ENCODE data around the gene EXOG. TPM values are rescaled to one million over a fixed set of nuclear protein-coding genes. Genes with fewer than 3 reads are reported as not detected.

The EXOG gene, protein sequence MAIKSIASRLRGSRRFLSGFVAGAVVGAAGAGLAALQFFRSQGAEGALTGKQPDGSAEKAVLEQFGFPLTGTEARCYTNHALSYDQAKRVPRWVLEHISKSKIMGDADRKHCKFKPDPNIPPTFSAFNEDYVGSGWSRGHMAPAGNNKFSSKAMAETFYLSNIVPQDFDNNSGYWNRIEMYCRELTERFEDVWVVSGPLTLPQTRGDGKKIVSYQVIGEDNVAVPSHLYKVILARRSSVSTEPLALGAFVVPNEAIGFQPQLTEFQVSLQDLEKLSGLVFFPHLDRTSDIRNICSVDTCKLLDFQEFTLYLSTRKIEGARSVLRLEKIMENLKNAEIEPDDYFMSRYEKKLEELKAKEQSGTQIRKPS
- total RNA-seq, result 17.9 and 18.4 TPM in 2 replicates
- long read RNA-seq, transcript EXOG-201 (6 exons, 2,792 nt), result major isoform, 22 of 34 reads
- long read RNA-seq, partial matches to known transcripts, result 1 of 34 reads
- long read RNA-seq, other reads (novel, unspliced or antisense), result 10 of 34 reads

DNA sequence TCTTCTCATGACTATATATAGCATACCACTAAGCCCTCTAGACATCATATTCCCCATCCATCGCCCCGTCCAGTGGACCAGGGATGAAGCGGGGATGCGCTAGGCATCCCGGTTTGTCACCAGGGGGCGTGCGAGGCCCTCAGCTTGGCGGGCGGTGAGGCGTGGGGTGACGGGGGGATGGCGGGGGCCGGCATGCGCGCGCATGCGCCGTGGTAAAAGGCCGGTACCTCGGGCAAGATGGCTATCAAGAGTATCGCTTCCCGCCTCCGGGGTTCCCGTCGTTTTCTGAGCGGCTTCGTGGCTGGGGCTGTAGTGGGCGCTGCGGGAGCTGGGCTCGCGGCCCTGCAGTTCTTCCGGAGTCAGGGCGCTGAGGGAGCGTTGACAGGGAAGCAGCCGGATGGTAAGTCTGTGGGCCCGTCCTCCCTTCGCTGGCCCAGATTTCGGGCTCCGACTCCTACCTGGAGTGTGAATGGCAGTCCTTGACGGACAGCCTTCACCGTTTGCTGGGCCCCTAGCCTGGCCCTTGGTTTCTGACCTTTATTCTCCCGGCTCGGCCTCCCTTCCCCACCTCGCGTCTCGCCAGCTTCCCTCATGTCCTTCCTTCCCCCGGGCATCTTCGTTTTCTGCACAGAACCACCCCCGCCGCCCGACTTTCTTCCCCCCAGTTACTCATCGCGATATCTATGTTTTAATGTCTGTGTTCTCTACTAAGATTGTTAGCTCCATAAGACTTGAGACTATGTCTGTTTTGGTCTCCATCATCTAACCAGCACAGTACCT lies at the start of gene EXOG:
Gene EXOG (plus strand): TSS at position 210 of the 780 bp plus-strand sequence. CDS start 28 bp downstream, at position 238.
- Mint-ChIP-seq H3K9me3 (ENCODE audit: unreplicated experiment) (no peaks in the 10 kb centered on the region), H3K36me3 (ENCODE audit: unreplicated experiment) (peaks cover 12% of the 10 kb centered on the region), H3K27ac (ENCODE audit: unreplicated experiment) (peak within 1 kb of the TSS; percentile 91), H3K4me1 (ENCODE audit: unreplicated experiment) (peaks cover 12% of the 10 kb centered on the region), H3K4me3 (ENCODE audit: unreplicated experiment) (peak within 1 kb of the TSS; percentile 97), H3K27me3 (ENCODE audit: unreplicated experiment) (no peaks in the 10 kb centered on the region)
- TF ChIP-seq, protein P1, sequence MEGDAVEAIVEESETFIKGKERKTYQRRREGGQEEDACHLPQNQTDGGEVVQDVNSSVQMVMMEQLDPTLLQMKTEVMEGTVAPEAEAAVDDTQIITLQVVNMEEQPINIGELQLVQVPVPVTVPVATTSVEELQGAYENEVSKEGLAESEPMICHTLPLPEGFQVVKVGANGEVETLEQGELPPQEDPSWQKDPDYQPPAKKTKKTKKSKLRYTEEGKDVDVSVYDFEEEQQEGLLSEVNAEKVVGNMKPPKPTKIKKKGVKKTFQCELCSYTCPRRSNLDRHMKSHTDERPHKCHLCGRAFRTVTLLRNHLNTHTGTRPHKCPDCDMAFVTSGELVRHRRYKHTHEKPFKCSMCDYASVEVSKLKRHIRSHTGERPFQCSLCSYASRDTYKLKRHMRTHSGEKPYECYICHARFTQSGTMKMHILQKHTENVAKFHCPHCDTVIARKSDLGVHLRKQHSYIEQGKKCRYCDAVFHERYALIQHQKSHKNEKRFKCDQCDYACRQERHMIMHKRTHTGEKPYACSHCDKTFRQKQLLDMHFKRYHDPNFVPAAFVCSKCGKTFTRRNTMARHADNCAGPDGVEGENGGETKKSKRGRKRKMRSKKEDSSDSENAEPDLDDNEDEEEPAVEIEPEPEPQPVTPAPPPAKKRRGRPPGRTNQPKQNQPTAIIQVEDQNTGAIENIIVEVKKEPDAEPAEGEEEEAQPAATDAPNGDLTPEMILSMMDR (IDR thresholded peaks at IDR 0.05), result peak; percentile 94
- peak; percentile 99 for DNase-seq (ENCODE audit: extremely low spot score, unreplicated experiment)

DNA sequence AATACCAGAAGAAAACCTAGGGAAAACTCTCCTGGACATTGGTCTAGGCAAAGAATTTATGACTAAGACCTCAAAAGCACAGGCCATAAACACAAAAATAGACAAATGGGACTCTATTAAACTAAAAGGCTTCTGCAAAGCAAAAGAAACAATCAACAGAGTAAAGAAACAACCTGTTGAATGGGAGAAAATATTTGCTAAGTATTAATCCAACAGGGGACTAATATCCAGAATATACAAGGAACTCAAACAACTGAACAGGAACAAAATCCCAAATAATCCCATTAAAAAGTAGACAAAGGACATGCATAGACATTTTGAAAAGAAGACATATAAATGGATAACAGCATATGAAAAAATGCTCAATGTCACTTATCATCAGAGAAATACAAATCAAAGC lies 49.3 kb upstream of the EXOG start:
- DNase-seq (ENCODE audit: extremely low spot score, unreplicated experiment), result no peak

DNA sequence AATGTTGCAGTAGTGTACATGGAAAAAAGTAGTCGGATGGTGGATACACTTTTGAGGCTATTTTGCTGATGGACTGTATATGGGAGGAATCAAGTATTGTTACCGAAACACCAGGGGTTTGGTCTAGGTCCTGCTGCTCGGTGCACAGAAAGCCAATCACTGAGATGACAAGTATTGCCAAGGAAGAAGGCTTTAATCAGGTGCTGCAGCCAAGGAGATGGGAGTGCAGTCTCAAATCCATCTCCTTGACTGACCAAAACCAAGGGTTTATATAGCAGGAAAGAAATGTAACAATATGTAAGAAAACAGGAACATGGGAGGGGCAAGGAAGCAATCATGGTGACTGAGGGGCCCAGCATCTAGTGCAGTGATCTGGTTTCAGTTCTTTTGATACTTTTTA lies 45.3 kb upstream of the EXOG start:
- peaks cover 9% of the 10 kb centered on the region for H3K4me1 Mint-ChIP-seq (ENCODE audit: unreplicated experiment)
- TF ChIP-seq, protein P1 (IDR thresholded peaks at IDR 0.05), result no peak
- H3K9me3 Mint-ChIP-seq (ENCODE audit: unreplicated experiment), result peaks cover 6% of the 10 kb centered on the region
- no peaks in the 10 kb centered on the region for H3K27me3 Mint-ChIP-seq (ENCODE audit: unreplicated experiment)
- H3K4me3 Mint-ChIP-seq (ENCODE audit: unreplicated experiment), result no peak overlapping the region
- no peak for DNase-seq (ENCODE audit: extremely low spot score, unreplicated experiment)
- no peaks in the 10 kb centered on the region for H3K36me3 Mint-ChIP-seq (ENCODE audit: unreplicated experiment)
- no peak overlapping the region for H3K27ac Mint-ChIP-seq (ENCODE audit: unreplicated experiment)

More for the DNA sequence above, 49.3 kb upstream of the EXOG start:
- no peak overlapping the region for H3K27ac Mint-ChIP-seq (ENCODE audit: unreplicated experiment)
- no peaks in the 10 kb centered on the region for H3K36me3 Mint-ChIP-seq (ENCODE audit: unreplicated experiment)
- no peaks in the 10 kb centered on the region for H3K4me1 Mint-ChIP-seq (ENCODE audit: unreplicated experiment)
- no peaks in the 10 kb centered on the region for H3K27me3 Mint-ChIP-seq (ENCODE audit: unreplicated experiment)
- peaks cover 6% of the 10 kb centered on the region for H3K9me3 Mint-ChIP-seq (ENCODE audit: unreplicated experiment)
- TF ChIP-seq, protein P1 (IDR thresholded peaks at IDR 0.05), result no peak
- no peak overlapping the region for H3K4me3 Mint-ChIP-seq (ENCODE audit: unreplicated experiment)

DNA sequence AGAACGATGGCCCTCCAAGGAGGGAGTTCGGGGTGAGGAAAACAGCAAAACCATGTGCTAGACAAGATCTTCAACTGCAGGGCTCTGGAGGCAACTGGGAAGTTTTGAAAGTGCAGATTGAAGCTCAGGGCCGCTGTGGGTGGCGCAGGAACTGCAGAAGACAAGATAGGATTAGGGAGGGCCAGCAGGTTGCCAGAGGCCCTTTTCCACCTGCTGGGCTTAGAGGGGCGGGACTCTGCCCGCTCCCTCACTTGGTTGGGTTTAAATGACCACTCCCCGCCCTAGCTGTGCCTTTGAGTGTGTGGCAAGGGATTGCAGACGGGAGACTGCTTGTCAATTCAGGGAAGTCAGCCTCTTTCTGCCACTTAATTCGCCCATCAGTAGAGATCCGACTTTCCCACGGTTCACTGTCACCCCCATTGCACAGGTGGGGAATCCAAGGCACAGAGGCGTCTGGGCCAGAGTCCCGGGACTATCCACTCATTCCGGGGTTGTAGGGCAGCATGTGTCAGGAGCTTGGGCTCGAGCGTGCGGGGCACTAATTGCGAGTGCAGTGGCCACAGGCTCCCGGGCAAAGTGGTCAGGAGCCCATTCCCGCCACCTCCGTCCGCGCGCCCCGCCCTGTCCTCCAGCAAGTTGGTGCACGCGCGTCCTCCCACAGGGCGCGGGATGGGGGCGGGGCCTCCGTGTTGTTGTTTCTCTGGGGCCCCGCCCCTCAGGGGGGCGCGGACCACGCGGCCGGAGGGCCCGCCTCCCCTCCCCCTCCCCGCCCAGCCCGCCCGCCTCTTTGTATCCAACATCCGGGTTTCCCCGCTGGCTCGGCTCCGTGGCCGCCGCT lies 42.8 kb upstream of the EXOG start, which contains the start of gene ACVR2B:
Gene ACVR2B (plus strand): TSS at position 816 of the 838 bp plus-strand sequence. CDS start 433 bp downstream, outside the sequence.
- peak; percentile 90 for DNase-seq (ENCODE audit: extremely low spot score, unreplicated experiment)
- Mint-ChIP-seq H3K9me3 (ENCODE audit: unreplicated experiment) (no peaks in the 10 kb centered on the region), H3K4me3 (ENCODE audit: unreplicated experiment) (peak within 1 kb of the TSS; percentile 98), H3K36me3 (ENCODE audit: unreplicated experiment) (no peaks in the 10 kb centered on the region), H3K4me1 (ENCODE audit: unreplicated experiment) (peaks cover 14% of the 10 kb centered on the region), H3K27ac (ENCODE audit: unreplicated experiment) (peak within 1 kb of the TSS; percentile 93), H3K27me3 (ENCODE audit: unreplicated experiment) (no peaks in the 10 kb centered on the region)
- TF ChIP-seq, protein P1 (IDR thresholded peaks at IDR 0.05), result no peak
